ENCODE data around the gene KLC4. TPM values are rescaled to one million over a fixed set of nuclear protein-coding genes. Genes with fewer than 3 reads are reported as not detected.

KLC4 gene
- total and polyA plus RNA-seq, 4 donors: 16.1 to 36.0 (median 26.4) TPM

DNA sequence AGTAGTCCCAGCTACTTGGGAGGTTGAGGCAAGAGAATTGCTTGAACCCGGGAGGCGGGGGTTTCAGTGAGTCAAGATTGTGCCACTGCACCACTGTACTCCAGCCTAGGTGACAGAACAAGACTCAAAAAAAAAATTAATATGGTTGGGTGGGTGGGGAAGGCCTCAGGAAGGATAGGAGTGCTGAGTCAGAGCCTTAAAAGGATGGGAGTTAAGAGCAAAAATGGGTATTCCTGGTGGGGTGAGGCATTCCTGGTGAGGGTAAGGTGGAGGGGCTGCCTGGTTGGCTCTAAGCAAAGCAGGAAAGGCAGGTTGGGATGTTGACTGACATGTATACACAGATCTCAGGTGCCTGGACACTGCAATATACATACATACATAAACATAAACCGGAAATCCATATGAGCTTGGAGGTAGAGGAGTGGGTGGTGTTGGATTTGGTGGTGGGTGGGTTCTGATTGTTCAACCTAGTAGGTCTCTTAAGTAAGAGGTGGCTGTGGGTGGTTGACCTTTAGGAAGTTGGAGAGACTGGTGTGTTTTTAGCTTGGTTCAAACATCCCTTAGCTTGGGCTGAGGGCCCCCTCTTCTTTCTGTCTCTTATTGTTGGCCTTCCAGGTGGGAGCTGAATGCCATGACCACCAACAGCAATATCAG is 39.3 kb upstream of the KLC4 start:
- TF ChIP-seq, protein P1, sequence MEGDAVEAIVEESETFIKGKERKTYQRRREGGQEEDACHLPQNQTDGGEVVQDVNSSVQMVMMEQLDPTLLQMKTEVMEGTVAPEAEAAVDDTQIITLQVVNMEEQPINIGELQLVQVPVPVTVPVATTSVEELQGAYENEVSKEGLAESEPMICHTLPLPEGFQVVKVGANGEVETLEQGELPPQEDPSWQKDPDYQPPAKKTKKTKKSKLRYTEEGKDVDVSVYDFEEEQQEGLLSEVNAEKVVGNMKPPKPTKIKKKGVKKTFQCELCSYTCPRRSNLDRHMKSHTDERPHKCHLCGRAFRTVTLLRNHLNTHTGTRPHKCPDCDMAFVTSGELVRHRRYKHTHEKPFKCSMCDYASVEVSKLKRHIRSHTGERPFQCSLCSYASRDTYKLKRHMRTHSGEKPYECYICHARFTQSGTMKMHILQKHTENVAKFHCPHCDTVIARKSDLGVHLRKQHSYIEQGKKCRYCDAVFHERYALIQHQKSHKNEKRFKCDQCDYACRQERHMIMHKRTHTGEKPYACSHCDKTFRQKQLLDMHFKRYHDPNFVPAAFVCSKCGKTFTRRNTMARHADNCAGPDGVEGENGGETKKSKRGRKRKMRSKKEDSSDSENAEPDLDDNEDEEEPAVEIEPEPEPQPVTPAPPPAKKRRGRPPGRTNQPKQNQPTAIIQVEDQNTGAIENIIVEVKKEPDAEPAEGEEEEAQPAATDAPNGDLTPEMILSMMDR (IDR thresholded peaks at IDR 0.05; ENCODE audit: control extremely low read depth, extremely low read depth): no peak
- WGBS, 2 donors: 93 to 95% methylated on average over 3 of the region's 3 CpGs
- no peak overlapping the region for H3K4me3 ChIP-seq
- peak overlapping the region in 1 of 2 donors; percentile 96 for H3K27ac ChIP-seq (ENCODE audit: low read depth in 1 of 2, low read length in 1 of 2)
- no peak overlapping the region for H3K9ac ChIP-seq (ENCODE audit: insufficient read depth in 1 of 2, low read length in 2 of 2)
- peaks cover under 1 to 25% (median 18%) of the 10 kb centered on the region in 5 donors for H3K4me1 ChIP-seq (ENCODE audit: control insufficient read depth in 5 of 5, insufficient read depth in 5 of 5, low read length in 5 of 5)
- H3K9me3 ChIP-seq (ENCODE audit: control insufficient read depth in 4 of 4, insufficient read depth in 3 of 4, low read length in 3 of 4): no peaks in the 10 kb centered on the region
- DNase-seq (no peak), ATAC-seq (ENCODE audit: insufficient read depth, low FRiP score) (no peak)
- H3K36me3 ChIP-seq (ENCODE audit: control insufficient read depth in 4 of 4, insufficient read depth in 4 of 4, low read length in 4 of 4): peaks cover 15 to 40% (median 25%) of the 10 kb centered on the region in 4 donors
- H3K27me3 ChIP-seq (ENCODE audit: control insufficient read depth in 3 of 3, insufficient read depth in 3 of 3, low read length in 2 of 3): no peaks in the 10 kb centered on the region

DNA sequence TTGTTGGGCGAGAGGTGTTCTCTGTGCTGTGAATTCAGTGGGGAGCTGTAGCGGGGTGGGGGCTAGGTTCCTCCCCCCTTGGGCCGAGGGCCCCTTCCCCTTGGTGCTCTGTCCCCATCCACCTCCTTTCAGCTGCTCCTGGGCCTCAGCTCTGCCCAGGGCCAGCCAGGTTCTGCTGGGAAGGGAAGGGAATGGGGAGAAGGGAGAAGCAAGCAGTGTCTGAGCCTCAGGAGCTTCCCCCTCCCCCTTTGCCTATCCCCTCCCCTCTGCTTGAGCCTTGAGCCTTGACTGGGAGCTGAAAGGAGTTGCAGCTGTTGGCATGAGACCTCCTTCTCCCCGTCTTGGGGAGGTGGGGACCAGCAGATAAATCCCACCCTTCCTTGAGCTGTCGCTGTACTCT is 38.6 kb upstream of the KLC4 start:
- Histone ChIP-seq H3K27ac (ENCODE audit: low read depth in 1 of 2, low read length in 1 of 2) (peak overlapping the region; percentile 90 to 96), H3K9ac (ENCODE audit: insufficient read depth in 1 of 2, low read length in 2 of 2) (peak overlapping the region in 1 of 2 donors; percentile 16), H3K4me3 (no peak overlapping the region), H3K27me3 (ENCODE audit: control insufficient read depth in 3 of 3, insufficient read depth in 3 of 3, low read length in 2 of 3) (no peaks in the 10 kb centered on the region), H3K36me3 (ENCODE audit: control insufficient read depth in 4 of 4, insufficient read depth in 4 of 4, low read length in 4 of 4) (peaks cover 17 to 42% (median 26%) of the 10 kb centered on the region in 4 donors), H3K9me3 (ENCODE audit: control insufficient read depth in 4 of 4, insufficient read depth in 3 of 4, low read length in 3 of 4) (no peaks in the 10 kb centered on the region), H3K4me1 (ENCODE audit: control insufficient read depth in 5 of 5, insufficient read depth in 5 of 5, low read length in 5 of 5) (peaks cover 0 to 21% (median 14%) of the 10 kb centered on the region in 5 donors)
- 60 to 68% methylated on average over 5 of the region's 5 CpGs for WGBS, 2 donors
- TF ChIP-seq, protein P1 (IDR thresholded peaks at IDR 0.05; ENCODE audit: control extremely low read depth, extremely low read depth): no peak
- peak; percentile 56 to 78 (median 74) for DNase-seq
- ATAC-seq (ENCODE audit: insufficient read depth, low FRiP score): no peak

DNA sequence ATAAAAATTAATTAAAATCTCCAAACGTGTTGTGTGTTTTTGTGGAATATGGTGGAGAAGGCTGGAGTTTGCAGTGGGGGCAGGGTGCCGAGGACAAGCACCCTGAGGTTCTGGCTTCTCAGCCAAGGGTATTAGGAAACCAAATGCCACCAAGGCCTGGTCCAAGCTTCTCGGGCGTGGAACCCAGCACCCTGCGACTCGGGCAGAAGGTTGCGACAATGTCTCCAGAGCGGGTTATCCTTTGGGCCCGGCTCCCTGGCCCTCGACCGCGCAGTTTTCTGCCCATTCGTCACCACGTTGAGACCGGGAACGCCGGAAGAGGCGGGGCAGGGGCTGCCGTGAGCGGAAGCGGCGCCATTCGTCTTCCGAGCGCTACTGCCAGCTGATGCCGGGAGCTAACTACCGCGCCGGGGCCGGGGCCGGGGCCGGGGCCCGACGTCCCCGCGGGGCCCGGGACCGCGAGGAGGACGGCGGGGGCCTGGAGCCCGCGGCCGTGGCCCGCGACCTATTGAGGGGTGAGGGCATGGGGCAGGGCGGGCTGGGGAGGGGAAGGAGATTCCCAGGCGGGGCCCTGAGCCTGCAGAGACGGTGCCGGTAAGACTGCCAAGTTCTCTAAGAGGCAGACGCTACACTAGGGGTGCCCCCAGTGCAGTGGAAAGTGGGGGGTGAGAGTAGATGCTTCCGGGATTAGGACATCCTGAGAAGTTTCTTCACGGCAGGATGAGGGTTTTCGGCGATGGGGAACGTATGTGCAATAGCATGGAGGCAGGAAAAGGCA is 38.0 kb upstream of the KLC4 start, which contains the start of gene RRP36:
TSS of gene RRP36 (plus strand) at position 354 of the 778 bp plus-strand sequence. CDS start at position 386, 32 bp downstream.
- no peaks in the 10 kb centered on the region for H3K9me3 ChIP-seq (ENCODE audit: control insufficient read depth in 4 of 4, insufficient read depth in 3 of 4, low read length in 3 of 4)
- H3K36me3 ChIP-seq (ENCODE audit: control insufficient read depth in 4 of 4, insufficient read depth in 4 of 4, low read length in 4 of 4): peaks cover 21 to 45% (median 29%) of the 10 kb centered on the region in 4 donors
- no peaks in the 10 kb centered on the region for H3K27me3 ChIP-seq (ENCODE audit: control insufficient read depth in 3 of 3, insufficient read depth in 3 of 3, low read length in 2 of 3)
- DNase-seq (peak; percentile 84 to 86 (median 85)), ATAC-seq (ENCODE audit: insufficient read depth, low FRiP score) (peak; percentile 96)
- H3K4me3 ChIP-seq: peak within 1 kb of the TSS; percentile 94
- H3K27ac ChIP-seq (ENCODE audit: low read depth in 1 of 2, low read length in 1 of 2): peak within 1 kb of the TSS; percentile 90 to 96
- WGBS, 2 donors: 0 to 1% methylated on average over 56 of the region's 56 CpGs
- peak within 1 kb of the TSS in 1 of 2 donors; percentile 23 for H3K9ac ChIP-seq (ENCODE audit: insufficient read depth in 1 of 2, low read length in 2 of 2)
- peaks cover 0 to 16% (median 10%) of the 10 kb centered on the region in 5 donors for H3K4me1 ChIP-seq (ENCODE audit: control insufficient read depth in 5 of 5, insufficient read depth in 5 of 5, low read length in 5 of 5)
- TF ChIP-seq, protein P1 (IDR thresholded peaks at IDR 0.05; ENCODE audit: control extremely low read depth, extremely low read depth): no peak
